ENCODE data around the gene SEC62. TPM values are rescaled to one million over a fixed set of nuclear protein-coding genes. Genes with fewer than 3 reads are reported as not detected.

Gene SEC62
- total RNA-seq, 4 donors from 2014 or later: 75.9 to 88.8 (median 82.4) TPM

GRCh38 chr3:169970847-169971246, 4.2 kb downstream of the SEC62 start:
- Histone ChIP-seq H3K27ac (no peak overlapping the region), H3K9me3 (no peaks in the 10 kb centered on the region), H3K4me1 (peaks cover 7 to 73% (median 13%) of the 10 kb centered on the region in 3 donors), H3K4me3 (no peak overlapping the region), H3K27me3 (no peaks in the 10 kb centered on the region), H3K36me3 (peaks cover 0 to 15% of the 10 kb centered on the region in 2 donors)
- no peak for ATAC-seq
- WGBS, 2 donors (ENCODE audit: low coverage in 1 of 2): 19 to 31% methylated on average over 1 of the region's 1 CpG
- TF ChIP-seq POLR2AphosphoS5 (IDR thresholded peaks at IDR 0.05): no peak
- no peak for TF ChIP-seq EP300 (IDR thresholded peaks at IDR 0.05)
- no peak for TF ChIP-seq POLR2A (IDR thresholded peaks at IDR 0.05)
- no peak for TF ChIP-seq CTCF (IDR thresholded peaks at IDR 0.05)

- H3K27ac ChIP-seq: no peak overlapping the region
- 77 to 93% methylated on average over 2 of the region's 2 CpGs for WGBS, 2 donors (ENCODE audit: low coverage in 1 of 2)
- H3K9me3 ChIP-seq: no peaks in the 10 kb centered on the region
- TF ChIP-seq POLR2AphosphoS5 (IDR thresholded peaks at IDR 0.05) (no peak), CTCF (IDR thresholded peaks at IDR 0.05) (no peak), POLR2A (IDR thresholded peaks at IDR 0.05) (no peak), EP300 (IDR thresholded peaks at IDR 0.05) (no peak)
- peaks cover 7 to 72% (median 13%) of the 10 kb centered on the region in 3 donors for H3K4me1 ChIP-seq
- no peaks in the 10 kb centered on the region for H3K27me3 ChIP-seq
- no peak overlapping the region for H3K4me3 ChIP-seq
- peaks cover 0 to 21% of the 10 kb centered on the region in 2 donors for H3K36me3 ChIP-seq
- no peak for ATAC-seq
Measured at GRCh38 chr3:169971522-169971921, 4.9 kb downstream of the SEC62 start.

GRCh38 chr3:169980055-169980454, 13.4 kb downstream of the SEC62 start:
- Histone ChIP-seq H3K27me3 (no peaks in the 10 kb centered on the region), H3K36me3 (peaks cover 21 to 99% of the 10 kb centered on the region in 2 donors), H3K4me1 (peaks cover 0 to 6% (median 0%) of the 10 kb centered on the region in 3 donors), H3K4me3 (no peak overlapping the region), H3K9me3 (no peaks in the 10 kb centered on the region), H3K27ac (no peak overlapping the region)
- no peak for ATAC-seq
- no peak for TF ChIP-seq POLR2A (IDR thresholded peaks at IDR 0.05)
- TF ChIP-seq POLR2AphosphoS5 (IDR thresholded peaks at IDR 0.05): no peak
- TF ChIP-seq EP300 (IDR thresholded peaks at IDR 0.05): no peak
- no peak for TF ChIP-seq CTCF (IDR thresholded peaks at IDR 0.05)
- 51 to 63% methylated on average over 2 of the region's 2 CpGs for WGBS, 2 donors (ENCODE audit: low coverage in 1 of 2)

- H3K27ac ChIP-seq: no peak overlapping the region
- H3K27me3 ChIP-seq: no peaks in the 10 kb centered on the region
- no peak overlapping the region for H3K4me3 ChIP-seq
- ATAC-seq: no peak
- TF ChIP-seq CTCF (IDR thresholded peaks at IDR 0.05): no peak
- TF ChIP-seq POLR2A (IDR thresholded peaks at IDR 0.05): no peak
- TF ChIP-seq EP300 (IDR thresholded peaks at IDR 0.05): no peak
- no peak for TF ChIP-seq POLR2AphosphoS5 (IDR thresholded peaks at IDR 0.05)
- no peaks in the 10 kb centered on the region for H3K4me1 ChIP-seq
- peaks cover 22 to 100% of the 10 kb centered on the region in 2 donors for H3K36me3 ChIP-seq
- 56 to 75% methylated on average over 3 of the region's 3 CpGs for WGBS, 2 donors (ENCODE audit: low coverage in 1 of 2)
- H3K9me3 ChIP-seq: no peaks in the 10 kb centered on the region
Measured at GRCh38 chr3:169984292-169984691, 17.7 kb downstream of the SEC62 start.

- Histone ChIP-seq H3K9me3 (no peaks in the 10 kb centered on the region), H3K27ac (no peak overlapping the region), H3K36me3 (peaks cover 0 to 89% of the 10 kb centered on the region in 2 donors), H3K27me3 (no peaks in the 10 kb centered on the region), H3K4me3 (no peak overlapping the region), H3K4me1 (peaks cover 0 to 11% (median 0%) of the 10 kb centered on the region in 3 donors)
- ATAC-seq: no peak
- 94 to 97% methylated on average over 4 of the region's 4 CpGs for WGBS, 2 donors (ENCODE audit: low coverage in 1 of 2)
- TF ChIP-seq POLR2A (IDR thresholded peaks at IDR 0.05): no peak
- TF ChIP-seq POLR2AphosphoS5 (IDR thresholded peaks at IDR 0.05): no peak
- TF ChIP-seq CTCF (IDR thresholded peaks at IDR 0.05): no peak
- TF ChIP-seq EP300 (IDR thresholded peaks at IDR 0.05): no peak
Measured at GRCh38 chr3:169990431-169990830, 23.8 kb downstream of the SEC62 start.
